ENCODE measurements around the gene RUBCNL. TPM values are rescaled to one million over a fixed set of nuclear protein-coding genes. Genes with fewer than 3 reads are reported as not detected.
A peak's percentile ranks its signal among the peaks of the same experiment; 100 is the strongest.

The RUBCNL gene
- total RNA-seq, 1 donor from 2014 or later, result 2.1 TPM

- Mint-ChIP-seq H3K9me3 (ENCODE audit: low read depth) (no peaks in the 10 kb centered on the region), H3K27me3 (peaks cover 7% of the 10 kb centered on the region), H3K4me1 (ENCODE audit: low read depth) (no peaks in the 10 kb centered on the region), H3K4me3 (ENCODE audit: low read depth) (no peak overlapping the region), H3K36me3 (ENCODE audit: insufficient read depth) (no peaks in the 10 kb centered on the region), H3K27ac (no peak overlapping the region)
- TF ChIP-seq CTCF (IDR thresholded peaks at IDR 0.05; ENCODE audit: unreplicated experiment), result no peak
- no peak for DNase-seq (ENCODE audit: low spot score, unreplicated experiment)
These were observed 19.3 kb downstream of the RUBCNL start for GRCh38 chr13:46367617-46368327.

- TF ChIP-seq CTCF (IDR thresholded peaks at IDR 0.05; ENCODE audit: unreplicated experiment), result no peak
- DNase-seq (ENCODE audit: low spot score, unreplicated experiment), result no peak
- no peaks in the 10 kb centered on the region for H3K27me3 Mint-ChIP-seq
- H3K36me3 Mint-ChIP-seq (ENCODE audit: insufficient read depth), result no peaks in the 10 kb centered on the region
- no peak overlapping the region for H3K4me3 Mint-ChIP-seq (ENCODE audit: low read depth)
- no peaks in the 10 kb centered on the region for H3K4me1 Mint-ChIP-seq (ENCODE audit: low read depth)
- H3K9me3 Mint-ChIP-seq (ENCODE audit: low read depth), result no peaks in the 10 kb centered on the region
- no peak overlapping the region for H3K27ac Mint-ChIP-seq
These were observed 25.6 kb downstream of the RUBCNL start for GRCh38 chr13:46361276-46361934.

GRCh38 chr13:46360604-46361003 lies 26.4 kb downstream of the RUBCNL start:
- no peak for DNase-seq (ENCODE audit: low spot score, unreplicated experiment)
- no peaks in the 10 kb centered on the region for H3K36me3 Mint-ChIP-seq (ENCODE audit: insufficient read depth)
- H3K4me1 Mint-ChIP-seq (ENCODE audit: low read depth), result no peaks in the 10 kb centered on the region
- peak overlapping the region; percentile 8 for H3K27ac Mint-ChIP-seq
- no peaks in the 10 kb centered on the region for H3K27me3 Mint-ChIP-seq
- no peaks in the 10 kb centered on the region for H3K9me3 Mint-ChIP-seq (ENCODE audit: low read depth)
- TF ChIP-seq CTCF (IDR thresholded peaks at IDR 0.05; ENCODE audit: unreplicated experiment), result no peak
- no peak overlapping the region for H3K4me3 Mint-ChIP-seq (ENCODE audit: low read depth)

- Mint-ChIP-seq H3K27me3 (no peaks in the 10 kb centered on the region), H3K9me3 (ENCODE audit: low read depth) (no peaks in the 10 kb centered on the region), H3K27ac (no peak overlapping the region), H3K4me1 (ENCODE audit: low read depth) (no peaks in the 10 kb centered on the region), H3K36me3 (ENCODE audit: insufficient read depth) (no peaks in the 10 kb centered on the region), H3K4me3 (ENCODE audit: low read depth) (no peak overlapping the region)
- no peak for DNase-seq (ENCODE audit: low spot score, unreplicated experiment)
- TF ChIP-seq CTCF (IDR thresholded peaks at IDR 0.05; ENCODE audit: unreplicated experiment), result no peak
These were observed 27.3 kb downstream of the RUBCNL start for GRCh38 chr13:46359714-46360113.

- H3K4me1 Mint-ChIP-seq (ENCODE audit: low read depth), result no peaks in the 10 kb centered on the region
- H3K36me3 Mint-ChIP-seq (ENCODE audit: insufficient read depth), result no peaks in the 10 kb centered on the region
- no peak for TF ChIP-seq CTCF (IDR thresholded peaks at IDR 0.05; ENCODE audit: unreplicated experiment)
- peak overlapping the region; percentile 10 for H3K27ac Mint-ChIP-seq
- H3K4me3 Mint-ChIP-seq (ENCODE audit: low read depth), result no peak overlapping the region
- H3K9me3 Mint-ChIP-seq (ENCODE audit: low read depth), result peaks cover 4% of the 10 kb centered on the region
- DNase-seq (ENCODE audit: low spot score, unreplicated experiment), result no peak
- no peaks in the 10 kb centered on the region for H3K27me3 Mint-ChIP-seq
These were observed 31.0 kb downstream of the RUBCNL start for GRCh38 chr13:46355901-46356590.

Measured in progenitor cell of endocrine pancreas (in vitro differentiated cells).